HG03565 (cell line): ENCODE results near the gene S100A13.
"Not testable (repeated sequence)": the region's sequence is repeated elsewhere in the genome, so short reads cannot be mapped to it uniquely, and the experiment has no call there.

ENCODE experiments used
- ATAC-seq: cut with Tn5 transposase; IDR thresholded peaks from one replicate; pipeline ENCODE4 v1.9.1; 2021; ENCODE audit warnings: mild to moderate bottlenecking, moderate library complexity; ENCODE audit not compliant: unreplicated experiment

The S100A13 gene

GRCh38 chr1:153626904-153627714 is at the start of gene S100A13:
S100A13 (minus strand) TSS chr1:153627505; CDS start chr1:153626472, 1,033 bp downstream.
- no peak for ATAC-seq

GRCh38 chr1:153673511-153673910 is 46.2 kb upstream of the S100A13 start:
- ATAC-seq, result no peak

- not testable (repeated sequence) for ATAC-seq
Measured at GRCh38 chr1:153671628-153672353, 44.5 kb upstream of the S100A13 start.

- peak; percentile 92 for ATAC-seq
Measured at GRCh38 chr1:153670859-153671627, 43.7 kb upstream of the S100A13 start, which contains the start of gene ILF2. ILF2 (minus strand) TSS chr1:153670993; CDS start chr1:153670922, 71 bp downstream.

- ATAC-seq, result no peak
Measured at GRCh38 chr1:153670257-153670858, 43.1 kb upstream of the S100A13 start.

GRCh38 chr1:153669606-153670005 is 42.3 kb upstream of the S100A13 start:
- ATAC-seq, result no peak

- not testable (repeated sequence) for ATAC-seq
Measured at GRCh38 chr1:153668672-153669071, 41.4 kb upstream of the S100A13 start.

GRCh38 chr1:153667439-153667838 is 40.1 kb upstream of the S100A13 start:
- no peak for ATAC-seq

GRCh38 chr1:153663211-153663610 is 35.9 kb upstream of the S100A13 start:
- no peak for ATAC-seq

- no peak for ATAC-seq
Measured at GRCh38 chr1:153662269-153662668, 35.0 kb upstream of the S100A13 start.

- ATAC-seq, result no peak
Measured at GRCh38 chr1:153661111-153661708, 33.9 kb upstream of the S100A13 start.

- ATAC-seq, result no peak
Measured at GRCh38 chr1:153659656-153660055, 32.4 kb upstream of the S100A13 start.

GRCh38 chr1:153659175-153659534 is 31.9 kb upstream of the S100A13 start:
- no peak for ATAC-seq

- peak; percentile 83 for ATAC-seq
Measured at GRCh38 chr1:153658400-153659174, 31.3 kb upstream of the S100A13 start, which contains the start of gene SNAPIN. SNAPIN (plus strand) TSS chr1:153658703; CDS start chr1:153658744, 41 bp downstream.

- no peak for ATAC-seq
Measured at GRCh38 chr1:153655333-153655732, 28.0 kb upstream of the S100A13 start.

GRCh38 chr1:153652805-153653500 is 25.6 kb upstream of the S100A13 start:
- no peak for ATAC-seq

- no peak for ATAC-seq
Measured at GRCh38 chr1:153651771-153652170, 24.5 kb upstream of the S100A13 start.

GRCh38 chr1:153649863-153650235 is 22.5 kb upstream of the S100A13 start:
- no peak for ATAC-seq
